Left kidney (tissue), 8 donors: Measurements from ENCODE around the gene OR6P1. TPM values are rescaled to one million over a fixed set of nuclear protein-coding genes. Genes with fewer than 3 reads are reported as not detected.

Experiments
- DNase-seq: peaks from one replicate; pipeline ENCODE4 v3.0.0-alpha.2; 2013
- long read RNA-seq, 8 donors: transcript quantifications; one replicate each; lab custom pipeline, GENCODE V29; 2026
- polyA plus RNA-seq: library from polyadenylated mRNA; unstranded; fragments of 120-200 nt; gene quantifications from one replicate; pipeline ENCODE4 v1.2.1, GENCODE V29; 2013; ENCODE audit not compliant: insufficient read length

OR6P1 gene
- not detected for polyA plus RNA-seq
- long read RNA-seq, donor 1 = 0 reads
- long read RNA-seq, donor 2 = 0 reads
- long read RNA-seq, donor 3 = 0 reads
- long read RNA-seq, donor 4 = 0 reads
- long read RNA-seq, donor 5 = 0 reads
- long read RNA-seq, donor 6 = 0 reads
- long read RNA-seq, donor 7 = 0 reads
- long read RNA-seq, donor 8 = 0 reads

- DNase-seq = no peak
Measured at GRCh38 chr1:158570480-158570879, at the start of gene OR6P1. TSS of gene OR6P1 (minus strand) at chr1:158570580. CDS start at chr1:158563604, 6,976 bp downstream.

GRCh38 chr1:158613764-158614163 lies 43.4 kb upstream of the OR6P1 start:
- no peak for DNase-seq

- no peak for DNase-seq
Measured at GRCh38 chr1:158611916-158612315, 41.5 kb upstream of the OR6P1 start.

GRCh38 chr1:158607296-158607695 lies 36.9 kb upstream of the OR6P1 start:
- no peak for DNase-seq

GRCh38 chr1:158604968-158605367 lies 34.6 kb upstream of the OR6P1 start, which contains the start of gene OR10Z1:
TSS of gene OR10Z1 (plus strand) at chr1:158605268. CDS start at chr1:158606439, 1,171 bp downstream.
- no peak for DNase-seq

GRCh38 chr1:158600735-158601134 lies 30.4 kb upstream of the OR6P1 start:
- no peak for DNase-seq

- DNase-seq = no peak
Measured at GRCh38 chr1:158586942-158587341, 16.6 kb upstream of the OR6P1 start.

- DNase-seq = no peak
Measured at GRCh38 chr1:158583962-158584361, 13.6 kb upstream of the OR6P1 start.

GRCh38 chr1:158579733-158580132 lies 9.4 kb upstream of the OR6P1 start, which contains the start of gene OR10X1:
TSS of gene OR10X1 (minus strand) at chr1:158579899. CDS start at chr1:158579899, 0 bp downstream.
- no peak for DNase-seq

- DNase-seq = no peak
Measured at GRCh38 chr1:158577561-158577960, 7.2 kb upstream of the OR6P1 start.

- DNase-seq = no peak
Measured at GRCh38 chr1:158572226-158572625, 1.8 kb upstream of the OR6P1 start.

GRCh38 chr1:158564608-158565007 lies 5.8 kb downstream of the OR6P1 start:
- no peak for DNase-seq

GRCh38 chr1:158563853-158564252 lies 6.5 kb downstream of the OR6P1 start:
- no peak for DNase-seq

GRCh38 chr1:158559696-158560095 lies 10.7 kb downstream of the OR6P1 start:
- no peak for DNase-seq

GRCh38 chr1:158554352-158554751 lies 16.0 kb downstream of the OR6P1 start, which contains the start of gene OR6Y1:
TSS of gene OR6Y1 (minus strand) at chr1:158554405. CDS start at chr1:158548105, 6,300 bp downstream.
- no peak for DNase-seq

- DNase-seq = no peak
Measured at GRCh38 chr1:158552296-158552695, 18.1 kb downstream of the OR6P1 start.

GRCh38 chr1:158547533-158547932 lies 22.8 kb downstream of the OR6P1 start:
- no peak for DNase-seq

- DNase-seq = no peak
Measured at GRCh38 chr1:158537609-158538008, 32.8 kb downstream of the OR6P1 start.

GRCh38 chr1:158534496-158534895 lies 35.9 kb downstream of the OR6P1 start:
- no peak for DNase-seq

GRCh38 chr1:158527190-158527815 lies 43.1 kb downstream of the OR6P1 start:
- peak; percentile 13 for DNase-seq

- no peak for DNase-seq
Measured at GRCh38 chr1:158521666-158522058, 48.7 kb downstream of the OR6P1 start.

GRCh38 chr1:158520955-158521665 lies 49.3 kb downstream of the OR6P1 start:
- no peak for DNase-seq

GRCh38 chr1:158520021-158520420 lies 50.4 kb downstream of the OR6P1 start:
- no peak for DNase-seq
